GM19395 (cell line): Measurements from ENCODE around the gene DPP4.

ENCODE experiments used
- ATAC-seq: cut with Tn5 transposase; IDR thresholded peaks from one replicate; pipeline ENCODE4 v1.9.1; 2021; ENCODE audit warnings: mild to moderate bottlenecking, moderate library complexity; ENCODE audit not compliant: unreplicated experiment

Gene DPP4

GRCh38 chr2:162085090-162085891, 11.3 kb upstream of the DPP4 start:
- ATAC-seq = no peak

GRCh38 chr2:162084536-162084935, 10.5 kb upstream of the DPP4 start:
- ATAC-seq = no peak

- no peak for ATAC-seq
Observed at GRCh38 chr2:162082681-162083080, 8.7 kb upstream of the DPP4 start.

- ATAC-seq = no peak
Observed at GRCh38 chr2:162082036-162082435, 8.0 kb upstream of the DPP4 start.

GRCh38 chr2:162079514-162079913, 5.5 kb upstream of the DPP4 start:
- no peak for ATAC-seq

- no peak for ATAC-seq
Observed at GRCh38 chr2:162075689-162076132, 1.7 kb upstream of the DPP4 start.

GRCh38 chr2:162074928-162075688, 1.1 kb upstream of the DPP4 start:
- no peak for ATAC-seq

- ATAC-seq = no peak
Observed at GRCh38 chr2:162074632-162074895, 549 bp upstream of the DPP4 start.

- ATAC-seq = no peak
Observed at GRCh38 chr2:162072976-162073887, 783 bp downstream of the DPP4 start.

GRCh38 chr2:162072181-162072702, 1.8 kb downstream of the DPP4 start:
- ATAC-seq = peak; percentile 70

- no peak for ATAC-seq
Observed at GRCh38 chr2:162071001-162071400, 3.0 kb downstream of the DPP4 start.

GRCh38 chr2:162070228-162070936, 3.6 kb downstream of the DPP4 start:
- ATAC-seq = no peak

GRCh38 chr2:162069267-162069903, 4.6 kb downstream of the DPP4 start:
- no peak for ATAC-seq

- ATAC-seq = no peak
Observed at GRCh38 chr2:162067596-162067995, 6.4 kb downstream of the DPP4 start.

- no peak for ATAC-seq
Observed at GRCh38 chr2:162065767-162066166, 8.2 kb downstream of the DPP4 start.

- ATAC-seq = peak; percentile 49
Observed at GRCh38 chr2:162063899-162064298, 10.1 kb downstream of the DPP4 start.

- no peak for ATAC-seq
Observed at GRCh38 chr2:162063281-162063680, 10.7 kb downstream of the DPP4 start.

- ATAC-seq = peak; percentile 19
Observed at GRCh38 chr2:162062559-162062958, 11.5 kb downstream of the DPP4 start.

GRCh38 chr2:162061021-162061420, 13.0 kb downstream of the DPP4 start:
- no peak for ATAC-seq

- ATAC-seq = no peak
Observed at GRCh38 chr2:162060532-162060931, 13.5 kb downstream of the DPP4 start.
